Lower leg skin (tissue), 4 donors: ENCODE results near the gene KCTD21. TPM values are rescaled to one million over a fixed set of nuclear protein-coding genes. Genes with fewer than 3 reads are reported as not detected.
"Not testable (repeated sequence)": the region's sequence is repeated elsewhere in the genome, so short reads cannot be mapped to it uniquely, and the experiment has no call there.

ENCODE experiments used
- DNase-seq, 2 donors: peaks; one replicate each; pipeline ENCODE4 v3.0.0-alpha.2; 2019; ENCODE audit warnings: low spot score in 2 of 2
- H3K4me3 ChIP-seq: fragments of 200-600 bp; sonication (generic); 2 replicates; pipeline ENCODE4 v1.5.1; 2017; ENCODE audit warnings: mild to moderate bottlenecking, low read depth; ENCODE audit not compliant: poor library complexity, severe bottlenecking
- POLR2A ChIP-seq, 2 donors: fragments of 450-650 bp; IDR thresholded peaks; one replicate each; pipeline ENCODE4 v1.6.1; 2016 to 2017; ENCODE audit warnings: antibody characterized with exemption in 2 of 2, mild to moderate bottlenecking in 1 of 2, moderate library complexity in 1 of 2
- WGBS, 2 donors: methylation state at CpG; one replicate each; pipeline ENCODE4 v1.1.5; 2018; 5-methylcytosine and 5-hydroxymethylcytosine counted together
- intact Hi-C: fragments of 100-400 bp; cut with DNase I; formaldehyde crosslinking; loops from one replicate; pipeline ENCODE4 v1.15.0; 2023; ENCODE audit warnings: low total_unique reads
- total RNA-seq, 4 donors: library from RNA; depleted of rRNA; stranded (reverse); fragments of >200 nt; gene quantifications; one replicate each; pipeline ENCODE4 v1.1.0, GENCODE V29; 2016
- TF ChIP-seq, protein P1 (sequence below), 3 donors: fragments of 450-650 bp; IDR thresholded peaks; one replicate each; pipeline ENCODE4 v1.5.1; 2016; ENCODE audit warnings: antibody characterized with exemption in 3 of 3, mild to moderate bottlenecking in 3 of 3, moderate library complexity in 2 of 3

The KCTD21 gene
- 10 to 100 TPM in 1 of 4 donors, 1 to 10 TPM in 3; 3.8 to 17.0 (median 7.1) TPM for total RNA-seq

DNA sequence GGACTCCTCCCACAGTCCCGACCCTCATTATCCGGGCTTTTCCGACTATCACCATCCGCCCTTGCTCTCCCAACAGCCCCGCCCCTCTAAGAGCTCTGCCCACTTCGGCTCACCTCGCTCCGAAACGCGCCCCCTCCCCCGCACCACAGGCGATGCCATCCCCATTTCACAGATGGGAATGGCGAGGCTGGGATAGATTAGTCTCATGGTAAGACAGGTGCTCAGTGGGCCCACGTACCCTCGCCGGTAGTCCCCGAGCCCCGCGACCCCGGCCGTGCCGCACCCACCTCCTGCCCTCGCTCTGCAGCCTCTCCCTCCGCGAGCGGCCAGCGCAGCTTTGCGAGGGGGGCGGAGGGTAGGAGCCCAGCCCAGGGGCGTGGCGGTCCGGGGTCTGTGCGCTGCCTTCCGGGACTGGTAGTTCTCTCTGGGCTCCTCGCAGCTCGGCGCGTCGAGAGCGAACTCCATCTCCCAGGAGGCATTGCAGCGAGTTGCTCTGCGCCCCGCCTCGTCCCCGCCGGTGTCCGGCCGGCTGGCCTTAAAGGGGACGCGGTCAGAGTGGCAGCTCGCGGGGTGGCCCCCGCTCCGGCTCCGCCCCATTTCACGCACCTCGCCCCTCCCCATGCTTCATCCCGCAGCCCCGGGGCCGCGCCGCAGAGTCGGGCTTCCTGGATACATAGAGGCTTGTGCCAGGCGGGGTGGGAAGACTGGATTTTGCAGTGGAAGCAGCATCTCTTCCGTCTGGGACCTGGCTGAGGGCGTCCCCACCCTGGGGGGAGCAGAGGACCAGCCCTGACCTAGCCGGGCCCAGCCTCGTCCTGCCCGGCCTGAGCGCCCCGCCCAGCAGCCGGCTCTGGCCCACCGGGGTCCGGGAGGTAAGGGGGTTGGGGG, at the start of gene KCTD21, which contains the start of gene USP35:
Gene KCTD21, minus strand, starts transcription at position 341 of the 888 bp plus-strand sequence. CDS start 14,072 bp downstream, outside the sequence.
Gene USP35, plus strand, starts transcription at position 634 of the 888 bp plus-strand sequence. CDS start 7,327 bp downstream, outside the sequence.
- peak; percentile 95 to 99 for DNase-seq
- TF ChIP-seq, protein P1, sequence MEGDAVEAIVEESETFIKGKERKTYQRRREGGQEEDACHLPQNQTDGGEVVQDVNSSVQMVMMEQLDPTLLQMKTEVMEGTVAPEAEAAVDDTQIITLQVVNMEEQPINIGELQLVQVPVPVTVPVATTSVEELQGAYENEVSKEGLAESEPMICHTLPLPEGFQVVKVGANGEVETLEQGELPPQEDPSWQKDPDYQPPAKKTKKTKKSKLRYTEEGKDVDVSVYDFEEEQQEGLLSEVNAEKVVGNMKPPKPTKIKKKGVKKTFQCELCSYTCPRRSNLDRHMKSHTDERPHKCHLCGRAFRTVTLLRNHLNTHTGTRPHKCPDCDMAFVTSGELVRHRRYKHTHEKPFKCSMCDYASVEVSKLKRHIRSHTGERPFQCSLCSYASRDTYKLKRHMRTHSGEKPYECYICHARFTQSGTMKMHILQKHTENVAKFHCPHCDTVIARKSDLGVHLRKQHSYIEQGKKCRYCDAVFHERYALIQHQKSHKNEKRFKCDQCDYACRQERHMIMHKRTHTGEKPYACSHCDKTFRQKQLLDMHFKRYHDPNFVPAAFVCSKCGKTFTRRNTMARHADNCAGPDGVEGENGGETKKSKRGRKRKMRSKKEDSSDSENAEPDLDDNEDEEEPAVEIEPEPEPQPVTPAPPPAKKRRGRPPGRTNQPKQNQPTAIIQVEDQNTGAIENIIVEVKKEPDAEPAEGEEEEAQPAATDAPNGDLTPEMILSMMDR (IDR thresholded peaks at IDR 0.05): no peak
- no peak for TF ChIP-seq POLR2A (IDR thresholded peaks at IDR 0.05)
- 0 to 1% methylated on average over 39 to 43 of the region's 74 CpGs for WGBS, 2 donors
- peak within 1 kb of the TSS; percentile 83 for H3K4me3 ChIP-seq
- intact Hi-C loops: no loop called here

- DNase-seq: no peak
- no peak overlapping the region for H3K4me3 ChIP-seq
- intact Hi-C loops: no loop called here
- TF ChIP-seq, protein P1 (IDR thresholded peaks at IDR 0.05): no peak
- no peak for TF ChIP-seq POLR2A (IDR thresholded peaks at IDR 0.05)
Measured at GRCh38 chr11:78237293-78238046, 49.0 kb upstream of the KCTD21 start.

DNA sequence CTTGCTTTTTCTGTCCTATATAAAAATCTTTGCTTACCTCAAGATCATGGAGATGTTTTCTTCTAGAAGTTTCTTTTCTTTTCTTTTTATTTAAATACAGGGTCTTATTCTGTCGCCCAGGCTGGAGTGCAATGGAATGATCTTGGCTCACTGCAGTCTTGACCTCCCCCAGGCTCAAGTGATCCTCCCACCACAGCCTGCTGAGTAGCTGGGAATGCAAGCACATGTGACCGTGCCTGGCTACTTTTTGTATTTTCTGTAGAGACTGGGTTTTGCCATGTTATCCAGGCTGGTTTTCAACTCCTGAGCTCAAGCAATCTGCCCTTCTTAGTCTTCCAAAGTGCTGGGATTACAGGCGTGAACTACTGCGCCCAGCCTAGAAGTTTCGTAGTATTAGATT, 45.6 kb upstream of the KCTD21 start:
- no peak for DNase-seq
- TF ChIP-seq, protein P1 (IDR thresholded peaks at IDR 0.05): no peak
- TF ChIP-seq POLR2A (IDR thresholded peaks at IDR 0.05): no peak
- 74 to 89% methylated on average over 5 of the region's 5 CpGs for WGBS, 2 donors

DNA sequence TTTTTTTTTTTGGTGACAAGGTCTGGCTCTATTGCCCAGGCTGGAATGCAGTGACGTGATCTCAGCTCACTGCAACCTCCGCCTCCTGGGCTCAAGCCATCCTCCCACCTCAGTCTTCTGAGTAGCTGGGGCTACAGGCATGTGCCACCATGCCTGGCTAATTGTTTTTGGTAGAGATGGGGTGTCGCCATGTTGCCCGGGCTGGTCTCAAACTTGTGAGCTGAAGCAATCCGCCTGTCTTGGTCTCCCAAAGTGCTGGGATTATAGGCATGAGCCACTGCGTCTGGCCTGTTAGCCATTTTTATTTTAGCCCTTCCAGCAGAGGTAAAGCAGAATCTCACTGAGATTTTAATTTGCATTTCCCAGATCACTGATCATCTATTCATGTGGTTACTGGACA, 44.6 kb upstream of the KCTD21 start:
- intact Hi-C loops, H3K4me3 ChIP-seq, DNase-seq: not testable (repeated sequence)
- WGBS, 2 donors: 47 to 63% methylated on average over 6 of the region's 6 CpGs

More for the DNA sequence above, 45.6 kb upstream of the KCTD21 start:
- intact Hi-C loops: no loop called here
- no peak overlapping the region for H3K4me3 ChIP-seq

- TF ChIP-seq POLR2A (IDR thresholded peaks at IDR 0.05): no peak
- TF ChIP-seq, protein P1 (IDR thresholded peaks at IDR 0.05): no peak
- H3K4me3 ChIP-seq: no peak overlapping the region
- intact Hi-C loops: no loop called here
- DNase-seq: no peak
Measured at GRCh38 chr11:78231962-78232501, 43.6 kb upstream of the KCTD21 start.
